H9 (cell line): ENCODE data around the gene LHPP. TPM values are rescaled to one million over a fixed set of nuclear protein-coding genes. Genes with fewer than 3 reads are reported as not detected.
"Not testable (repeated sequence)": the region's sequence is repeated elsewhere in the genome, so short reads cannot be mapped to it uniquely, and the experiment has no call there.

ENCODE experiments used
- DNase-seq: peaks from one replicate; pipeline ENCODE4 v3.0.0-alpha.2; 2017
- H2AFZ ChIP-seq: one replicate; pipeline ENCODE4 v1.6.1; 2013; ENCODE audit warnings: mild to moderate bottlenecking, low read length, control low read depth, moderate library complexity
- H2AK5ac ChIP-seq: 2 replicates; pipeline ENCODE4 v1.6.1; 2013; ENCODE audit warnings: low read length, control low read depth, mixed read lengths; ENCODE audit not compliant: insufficient read length
- H2BK120ac ChIP-seq: one replicate; pipeline ENCODE4 v1.6.1; 2013; ENCODE audit warnings: low read depth, mild to moderate bottlenecking, low read length, control low read depth, inconsistent platforms; ENCODE audit not compliant: poor library complexity, severe bottlenecking
- H2BK12ac ChIP-seq: 2 replicates; pipeline ENCODE4 v1.6.1; 2013; ENCODE audit warnings: low read length, control low read depth, mixed read lengths, low read depth; ENCODE audit not compliant: insufficient read length
- H2BK15ac ChIP-seq: 2 replicates; pipeline ENCODE4 v1.6.1; 2013; ENCODE audit warnings: low read depth, low read length, control low read depth
- H2BK20ac ChIP-seq: one replicate; pipeline ENCODE4 v1.6.1; 2013; ENCODE audit warnings: low read depth, mild to moderate bottlenecking, low read length, control low read depth, inconsistent platforms; ENCODE audit not compliant: poor library complexity, severe bottlenecking
- H2BK5ac ChIP-seq: 2 replicates; pipeline ENCODE4 v1.6.1; 2013; ENCODE audit warnings: low read length, control low read depth, mixed read lengths; ENCODE audit not compliant: insufficient read length
- H3K14ac ChIP-seq: 2 replicates; pipeline ENCODE4 v1.6.1; 2013; ENCODE audit warnings: low read length, control low read depth; ENCODE audit not compliant: insufficient read depth
- H3K18ac ChIP-seq: 2 replicates; pipeline ENCODE4 v1.6.1; 2013; ENCODE audit warnings: low read depth, mild to moderate bottlenecking, mixed read lengths, low read length, control low read depth; ENCODE audit not compliant: insufficient read length
- H3K23ac ChIP-seq: 2 replicates; pipeline ENCODE4 v1.6.1; 2013; ENCODE audit warnings: low read length, control low read depth, mixed read lengths, low read depth; ENCODE audit not compliant: insufficient read length
- H3K23me2 ChIP-seq: 2 replicates; pipeline ENCODE4 v1.6.1; 2013; ENCODE audit warnings: low read depth, mild to moderate bottlenecking, mixed read lengths, low read length, control low read depth; ENCODE audit not compliant: insufficient read length, poor library complexity, severe bottlenecking
- H3K27ac ChIP-seq: 2 replicates; pipeline ENCODE4 v1.5.1; 2013; ENCODE audit warnings: low read length, control low read depth, mixed read lengths, low read depth; ENCODE audit not compliant: insufficient read length
- H3K27me3 ChIP-seq: 2 replicates; pipeline ENCODE4 v1.6.1; 2013; ENCODE audit warnings: low read length, control low read depth, inconsistent platforms; ENCODE audit not compliant: insufficient read depth
- H3K4ac ChIP-seq: 2 replicates; pipeline ENCODE4 v1.6.1; 2013; ENCODE audit warnings: low read depth, mild to moderate bottlenecking, control low read depth, inconsistent platforms, low read length, moderate library complexity
- H3K4me1 ChIP-seq: 2 replicates; pipeline ENCODE4 v1.6.1; 2013; ENCODE audit warnings: low read length, control low read depth, inconsistent platforms; ENCODE audit not compliant: insufficient read depth
- H3K4me2 ChIP-seq: 2 replicates; pipeline ENCODE4 v1.6.1; 2013; ENCODE audit warnings: low read length, control low read depth, mixed read lengths; ENCODE audit not compliant: insufficient read length, insufficient read depth
- H3K56ac ChIP-seq: 2 replicates; pipeline ENCODE4 v1.6.1; 2013; ENCODE audit warnings: low read depth, mild to moderate bottlenecking, mixed read lengths, low read length, control low read depth; ENCODE audit not compliant: insufficient read length
- H3K79me1 ChIP-seq: 2 replicates; pipeline ENCODE4 v1.6.1; 2013; ENCODE audit warnings: low read depth, mild to moderate bottlenecking, moderate library complexity, low read length, control low read depth, inconsistent platforms; ENCODE audit not compliant: insufficient read depth, poor library complexity, severe bottlenecking
- H3K79me2 ChIP-seq: 2 replicates; pipeline ENCODE4 v1.6.1; 2013; ENCODE audit warnings: low read length, control low read depth, inconsistent platforms; ENCODE audit not compliant: insufficient read depth
- H3K9ac ChIP-seq: 2 replicates; pipeline ENCODE4 v1.6.1; 2013; ENCODE audit warnings: low read length, control low read depth, mixed read lengths; ENCODE audit not compliant: insufficient read length; ENCODE audit errors: extremely low read depth
- H3K9me3 ChIP-seq: one replicate; pipeline ENCODE4 v1.6.1; 2013; ENCODE audit warnings: low read depth, low read length, inconsistent platforms; ENCODE audit not compliant: control insufficient read depth
- H3T11ph ChIP-seq: one replicate; pipeline ENCODE4 v1.6.1; 2013; ENCODE audit warnings: mild to moderate bottlenecking, low read length, control low read depth, inconsistent platforms
- H4K20me1 ChIP-seq: one replicate; pipeline ENCODE4 v1.6.1; 2013; ENCODE audit not compliant: control insufficient read depth, insufficient read length, insufficient read depth
- H4K5ac ChIP-seq: 2 replicates; pipeline ENCODE4 v1.6.1; 2013; ENCODE audit warnings: low read depth, mild to moderate bottlenecking, mixed read lengths, low read length, control low read depth; ENCODE audit not compliant: insufficient read length
- H4K8ac ChIP-seq: replicated peaks from 2 replicates; pipeline ENCODE4 v1.6.1; 2013; ENCODE audit warnings: low read length, control low read depth, mixed read lengths, low read depth; ENCODE audit not compliant: insufficient read length
- H4K91ac ChIP-seq: 2 replicates; pipeline ENCODE4 v1.6.1; 2013; ENCODE audit warnings: low read depth, mild to moderate bottlenecking, moderate library complexity, mixed read lengths, low read length, control low read depth; ENCODE audit not compliant: insufficient read length
- H3K27ac Mint-ChIP-seq, 3 experiments: 2 replicates in 2 of 3; 3 replicates in 1 of 3; pipeline ENCODE4 v1.8.0; 2020 to 2021; ENCODE audit warnings: mixed read lengths in 3 of 3, mild to moderate bottlenecking in 1 of 3, moderate library complexity in 1 of 3
- H3K27me3 Mint-ChIP-seq: 2 replicates; pipeline ENCODE4 v1.8.0; 2021; ENCODE audit warnings: low read depth, mild to moderate bottlenecking, moderate library complexity, mixed read lengths
- H3K36me3 Mint-ChIP-seq, 3 experiments: 2 replicates in 2 of 3; 3 replicates in 1 of 3; pipeline ENCODE4 v1.8.0; 2020 to 2021; ENCODE audit warnings: low read depth in 3 of 3, mixed read lengths in 3 of 3; ENCODE audit not compliant: insufficient read depth in 1 of 3
- H3K4me1 Mint-ChIP-seq, 2 experiments: 2 replicates each; pipeline ENCODE4 v1.8.0; 2020; ENCODE audit warnings: mixed read lengths in 2 of 2
- H3K4me3 Mint-ChIP-seq, 2 experiments: 2 replicates in 1 of 2; 3 replicates in 1 of 2; pipeline ENCODE4 v1.8.0; 2020 to 2021; ENCODE audit warnings: mild to moderate bottlenecking in 2 of 2, mixed read lengths in 2 of 2, moderate library complexity in 1 of 2
- H3K9me3 Mint-ChIP-seq, 2 experiments: 2 replicates in 1 of 2; 3 replicates in 1 of 2; pipeline ENCODE4 v1.8.0; 2020; ENCODE audit warnings: mild to moderate bottlenecking in 2 of 2, mixed read lengths in 2 of 2, moderate library complexity in 1 of 2
- CTCF ChIP-seq: fragments of 200-600 bp; sonication (generic); conservative IDR thresholded peaks from 3 replicates; pipeline ENCODE4 v1.8.0; 2021; ENCODE audit warnings: antibody characterized with exemption, mild to moderate bottlenecking
- WGBS: extraction: QIAGEN DNeasy Blood & Tissue Kit; methylation state at CpG from one replicate; pipeline ENCODE4 v1.1.7; 2013; ENCODE audit warnings: missing lambda C conversion rate, low lambda C conversion rate, mixed read lengths; ENCODE audit not compliant: insufficient read length; ENCODE audit errors: extremely low coverage; 5-methylcytosine and 5-hydroxymethylcytosine counted together
- total RNA-seq: library from RNA; stranded (reverse); gene quantifications from 2 replicates; pipeline ENCODE4 v1.2.1, GENCODE V29; 2021

LHPP gene
- total RNA-seq, 1 experiment from 2014 or later, result 29.6 TPM

GRCh38 chr10:124547647-124548168 lies 86.1 kb downstream of the LHPP start:
- no peaks in the 10 kb centered on the region; a peak in 1 of 7 replicates for H3K36me3 Mint-ChIP-seq
- TF ChIP-seq CTCF, result no peak
- Histone ChIP-seq H3K27ac (no peak overlapping the region), H3K9ac (no peak overlapping the region), H3K18ac (no peak overlapping the region), H2BK5ac (no peak overlapping the region), H4K20me1 (no peaks in the 10 kb centered on the region), H2BK120ac (no peak overlapping the region), H3K4me2 (no peak overlapping the region), H4K8ac (no peak overlapping the region), H2BK12ac (no peak overlapping the region), H3K23ac (no peak overlapping the region), H3K4ac (no peak overlapping the region), H4K5ac (no peak overlapping the region), H2AFZ (no peak overlapping the region), H3T11ph (no peak overlapping the region), H3K4me1 (no peaks in the 10 kb centered on the region), H3K9me3 (no peaks in the 10 kb centered on the region), H3K56ac (no peak overlapping the region), H3K27me3 (no peaks in the 10 kb centered on the region), H3K23me2 (no peaks in the 10 kb centered on the region), H3K14ac (no peak overlapping the region; the same call in 1 of the 2 replicates), H2BK15ac (no peak overlapping the region), H2BK20ac (no peak overlapping the region), H3K79me1 (no peaks in the 10 kb centered on the region), H2AK5ac (no peak overlapping the region), H4K91ac (no peak overlapping the region), H3K79me2 (no peaks in the 10 kb centered on the region)
- no peaks in the 10 kb centered on the region for H3K27me3 Mint-ChIP-seq
- DNase-seq, result no peak
- WGBS, result no CpG with 5 or more reads among the region's 13 CpGs
- no peaks in the 10 kb centered on the region for H3K9me3 Mint-ChIP-seq
- peaks cover 5 to 20% of the 10 kb centered on the region in 2 experiments for H3K4me1 Mint-ChIP-seq
- peak overlapping the region in 2 of 3 experiments; percentile 53 to 62; a peak in 1 of 7 replicates for H3K27ac Mint-ChIP-seq
- H3K4me3 Mint-ChIP-seq, result no peak overlapping the region

GRCh38 chr10:124549171-124549570 lies 87.5 kb downstream of the LHPP start:
- not testable (repeated sequence) for H3K4ac ChIP-seq, H3K14ac ChIP-seq, H2BK20ac ChIP-seq, H3K4me1 ChIP-seq, H3K27ac Mint-ChIP-seq, H2BK15ac ChIP-seq, H3K27me3 ChIP-seq, H2BK120ac ChIP-seq, H3K9me3 Mint-ChIP-seq, H2AFZ ChIP-seq, H3K56ac ChIP-seq, H3K27me3 Mint-ChIP-seq, H3K36me3 Mint-ChIP-seq, H3K79me1 ChIP-seq, H4K8ac ChIP-seq, H4K5ac ChIP-seq, H3K23ac ChIP-seq, H3K79me2 ChIP-seq, H4K91ac ChIP-seq, H3K9me3 ChIP-seq, DNase-seq, H2AK5ac ChIP-seq, H3K4me3 Mint-ChIP-seq, H3K9ac ChIP-seq, H3K18ac ChIP-seq, H2BK5ac ChIP-seq, H4K20me1 ChIP-seq, H3K27ac ChIP-seq, H3K23me2 ChIP-seq, H3K4me2 ChIP-seq, H3T11ph ChIP-seq, H2BK12ac ChIP-seq
- no CpG with 5 or more reads among the region's 3 CpGs for WGBS
- peaks cover 5 to 20% of the 10 kb centered on the region in 2 experiments for H3K4me1 Mint-ChIP-seq
